ENCODE measurements around the gene EID1. TPM values are rescaled to one million over a fixed set of nuclear protein-coding genes. Genes with fewer than 3 reads are reported as not detected.

EID1 gene
- total RNA-seq, 1 experiment from 2014 or later = 98.7 TPM

GRCh38 chr15:48883699-48884098 lies 5.8 kb downstream of the EID1 start:
- ATAC-seq = no peak
- Histone ChIP-seq H3K4me2 (ENCODE audit: low read length) (no peak overlapping the region), H3K9me2 (replicated peaks; ENCODE audit: low read length) (no peaks in the 10 kb centered on the region), H3K9me3 (ENCODE audit: low read length) (no peaks in the 10 kb centered on the region), H3K27ac (ENCODE audit: low read length) (no peak overlapping the region), H3K36me3 (ENCODE audit: low read depth, low read length) (no peaks in the 10 kb centered on the region), H3K4me3 (ENCODE audit: low read length) (no peak overlapping the region), H3K27me3 (ENCODE audit: low read length) (no peaks in the 10 kb centered on the region), H3F3A (ENCODE audit: low read length, unreplicated experiment) (no peaks in the 10 kb centered on the region), H3K79me2 (ENCODE audit: low read length) (peaks cover 21% of the 10 kb centered on the region), H2AFZ (ENCODE audit: low read length) (no peak overlapping the region), H4K20me1 (ENCODE audit: low read length) (peaks cover 19% of the 10 kb centered on the region), H3K9ac (ENCODE audit: low read length) (no peak overlapping the region), H3K4me1 (ENCODE audit: insufficient read depth, low read length) (peaks cover 17% of the 10 kb centered on the region)
- ChIA-PET POLR2A (ENCODE audit: unreplicated experiment) (no interaction called here), CTCF (no interaction called here)
- intact Hi-C loops (cut with micrococcal nuclease) = no loop called here
- no peak for DNase-seq
- TF ChIP-seq EZH2phosphoT487 (IDR thresholded peaks at IDR 0.05; ENCODE audit: borderline replicate concordance, low read length) = no peak
- TF ChIP-seq EZH2 (IDR thresholded peaks at IDR 0.05; ENCODE audit: low read length, unreplicated experiment) = no peak
- no peak for TF ChIP-seq CTCF (conservative IDR thresholded peaks at IDR 0.05; ENCODE audit: low read depth, low read length)
- no TSS peak for BruUV-seq (replicated peaks)

GRCh38 chr15:48887144-48887543 lies 9.2 kb downstream of the EID1 start:
- no peaks in the 10 kb centered on the region for H3K9me3 ChIP-seq (ENCODE audit: low read length)
- ChIA-PET CTCF (no interaction called here), POLR2A (ENCODE audit: unreplicated experiment) (no interaction called here)
- no peaks in the 10 kb centered on the region for H3K36me3 ChIP-seq (ENCODE audit: low read depth, low read length)
- no peak for TF ChIP-seq CTCF (conservative IDR thresholded peaks at IDR 0.05; ENCODE audit: low read depth, low read length)
- TF ChIP-seq EZH2phosphoT487 (IDR thresholded peaks at IDR 0.05; ENCODE audit: borderline replicate concordance, low read length) = no peak
- no peak for TF ChIP-seq EZH2 (IDR thresholded peaks at IDR 0.05; ENCODE audit: low read length, unreplicated experiment)
- H4K20me1 ChIP-seq (ENCODE audit: low read length) = no peaks in the 10 kb centered on the region
- H2AFZ ChIP-seq (ENCODE audit: low read length) = no peak overlapping the region
- H3F3A ChIP-seq (ENCODE audit: low read length, unreplicated experiment) = no peaks in the 10 kb centered on the region
- no peak overlapping the region for H3K4me2 ChIP-seq (ENCODE audit: low read length)
- BruUV-seq (replicated peaks) = no TSS peak
- DNase-seq (no peak), ATAC-seq (no peak)
- intact Hi-C loops (cut with micrococcal nuclease) = no loop called here
- H3K4me3 ChIP-seq (ENCODE audit: low read length) = no peak overlapping the region
- H3K4me1 ChIP-seq (ENCODE audit: insufficient read depth, low read length) = peaks cover 6% of the 10 kb centered on the region; the same call in 1 of the 2 replicates
- H3K27ac ChIP-seq (ENCODE audit: low read length) = no peak overlapping the region
- H3K79me2 ChIP-seq (ENCODE audit: low read length) = no peaks in the 10 kb centered on the region
- H3K9me2 ChIP-seq (replicated peaks; ENCODE audit: low read length) = no peaks in the 10 kb centered on the region
- H3K9ac ChIP-seq (ENCODE audit: low read length) = no peak overlapping the region
- H3K27me3 ChIP-seq (ENCODE audit: low read length) = no peaks in the 10 kb centered on the region

- Histone ChIP-seq H3K4me1 (ENCODE audit: insufficient read depth, low read length) (peaks cover 6% of the 10 kb centered on the region; the same call in 1 of the 2 replicates), H3K79me2 (ENCODE audit: low read length) (no peaks in the 10 kb centered on the region), H3F3A (ENCODE audit: low read length, unreplicated experiment) (no peaks in the 10 kb centered on the region), H3K27ac (ENCODE audit: low read length) (no peak overlapping the region), H2AFZ (ENCODE audit: low read length) (no peak overlapping the region), H3K9me3 (ENCODE audit: low read length) (no peaks in the 10 kb centered on the region), H3K4me2 (ENCODE audit: low read length) (no peak overlapping the region), H3K27me3 (ENCODE audit: low read length) (no peaks in the 10 kb centered on the region), H3K36me3 (ENCODE audit: low read depth, low read length) (no peaks in the 10 kb centered on the region), H3K4me3 (ENCODE audit: low read length) (no peak overlapping the region), H3K9ac (ENCODE audit: low read length) (no peak overlapping the region), H4K20me1 (ENCODE audit: low read length) (no peaks in the 10 kb centered on the region), H3K9me2 (replicated peaks; ENCODE audit: low read length) (no peaks in the 10 kb centered on the region)
- ATAC-seq (no peak), DNase-seq (no peak)
- TF ChIP-seq CTCF (conservative IDR thresholded peaks at IDR 0.05; ENCODE audit: low read depth, low read length) = no peak
- TF ChIP-seq EZH2phosphoT487 (IDR thresholded peaks at IDR 0.05; ENCODE audit: borderline replicate concordance, low read length) = no peak
- no peak for TF ChIP-seq EZH2 (IDR thresholded peaks at IDR 0.05; ENCODE audit: low read length, unreplicated experiment)
- POLR2A ChIA-PET (ENCODE audit: unreplicated experiment) = no interaction called here
- intact Hi-C loops (cut with micrococcal nuclease) = no loop called here
- CTCF ChIA-PET = no interaction called here
- BruUV-seq (replicated peaks) = no TSS peak
These were observed 10.3 kb downstream of the EID1 start for GRCh38 chr15:48888191-48888590.

All from PC-3 (cell line).